HFFc6 (cell line): ENCODE measurements around the gene KCNMA1. TPM values are rescaled to one million over a fixed set of nuclear protein-coding genes. Genes with fewer than 3 reads are reported as not detected.
A peak's percentile ranks its signal among the peaks of the same experiment; 100 is the strongest.

Source experiments
- DNase-seq: peaks from one replicate; pipeline ENCODE4 v3.0.0-alpha.2; 2018
- H3K27ac Mint-ChIP-seq: 2 replicates; pipeline ENCODE4 v1.8.0; 2020; ENCODE audit warnings: mild to moderate bottlenecking, mixed read lengths
- H3K27me3 Mint-ChIP-seq: 2 replicates; pipeline ENCODE4 v1.8.0; 2021; ENCODE audit warnings: mild to moderate bottlenecking, moderate library complexity, mixed read lengths; ENCODE audit not compliant: insufficient read depth
- H3K36me3 Mint-ChIP-seq: 2 replicates; pipeline ENCODE4 v1.8.0; 2021; ENCODE audit warnings: low read depth, mixed read lengths
- H3K4me1 Mint-ChIP-seq: 2 replicates; pipeline ENCODE4 v1.8.0; 2020; ENCODE audit warnings: low read depth, mixed read lengths
- H3K4me3 Mint-ChIP-seq: 2 replicates; pipeline ENCODE4 v1.8.0; 2020; ENCODE audit warnings: mild to moderate bottlenecking, moderate library complexity, mixed read lengths
- H3K9me3 Mint-ChIP-seq: 2 replicates; pipeline ENCODE4 v1.8.0; 2020; ENCODE audit warnings: mild to moderate bottlenecking, mixed read lengths
- total RNA-seq, 6 experiments: library from RNA; stranded (reverse); fragmentation: NEBNext Ultra II Directional; extraction: Animal tissue kit (Norgen Biotek cat#: 25700); gene quantifications; 2 replicates in 1 of 6; 3 replicates in 5 of 6; pipeline ENCODE4 v1.2.3, GENCODE V29; 2021
- TF ChIP-seq, protein P1 (sequence below): fragments of 200-600 bp; sonication (generic); IDR thresholded peaks from 2 replicates; pipeline ENCODE4 v1.5.0; 2021; ENCODE audit warnings: antibody characterized with exemption, mild to moderate bottlenecking

KCNMA1 gene
- total RNA-seq, 6 experiments from 2014 or later: 87.1 to 191 (median 93.5) TPM

DNA sequence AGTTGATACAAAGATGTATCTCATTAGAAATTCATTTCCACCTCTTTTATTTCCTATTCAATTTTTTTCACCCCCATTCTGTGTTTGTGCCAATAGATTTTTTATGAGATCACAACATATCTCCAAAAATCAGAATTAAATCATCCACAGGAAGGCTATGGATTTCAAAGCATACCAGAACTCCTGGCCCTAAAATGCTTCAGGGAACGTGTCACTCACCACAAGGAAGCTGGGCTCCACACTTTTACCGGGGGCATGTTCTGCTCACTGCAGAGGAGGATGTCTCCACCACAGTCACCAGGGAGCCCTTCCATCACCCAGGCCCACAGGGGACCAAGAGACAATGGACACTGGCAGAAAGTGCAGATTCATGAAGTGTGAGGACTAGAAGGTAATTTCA is 456.8 kb downstream of the KCNMA1 start:
- peak overlapping the region; percentile 54 for H3K4me3 Mint-ChIP-seq
- H3K27me3 Mint-ChIP-seq: peaks cover 4% of the 10 kb centered on the region
- H3K36me3 Mint-ChIP-seq: peaks cover 10% of the 10 kb centered on the region
- no peaks in the 10 kb centered on the region for H3K9me3 Mint-ChIP-seq
- peak overlapping the region; percentile 96 for H3K27ac Mint-ChIP-seq
- H3K4me1 Mint-ChIP-seq: peaks cover 83% of the 10 kb centered on the region
- TF ChIP-seq, protein P1, sequence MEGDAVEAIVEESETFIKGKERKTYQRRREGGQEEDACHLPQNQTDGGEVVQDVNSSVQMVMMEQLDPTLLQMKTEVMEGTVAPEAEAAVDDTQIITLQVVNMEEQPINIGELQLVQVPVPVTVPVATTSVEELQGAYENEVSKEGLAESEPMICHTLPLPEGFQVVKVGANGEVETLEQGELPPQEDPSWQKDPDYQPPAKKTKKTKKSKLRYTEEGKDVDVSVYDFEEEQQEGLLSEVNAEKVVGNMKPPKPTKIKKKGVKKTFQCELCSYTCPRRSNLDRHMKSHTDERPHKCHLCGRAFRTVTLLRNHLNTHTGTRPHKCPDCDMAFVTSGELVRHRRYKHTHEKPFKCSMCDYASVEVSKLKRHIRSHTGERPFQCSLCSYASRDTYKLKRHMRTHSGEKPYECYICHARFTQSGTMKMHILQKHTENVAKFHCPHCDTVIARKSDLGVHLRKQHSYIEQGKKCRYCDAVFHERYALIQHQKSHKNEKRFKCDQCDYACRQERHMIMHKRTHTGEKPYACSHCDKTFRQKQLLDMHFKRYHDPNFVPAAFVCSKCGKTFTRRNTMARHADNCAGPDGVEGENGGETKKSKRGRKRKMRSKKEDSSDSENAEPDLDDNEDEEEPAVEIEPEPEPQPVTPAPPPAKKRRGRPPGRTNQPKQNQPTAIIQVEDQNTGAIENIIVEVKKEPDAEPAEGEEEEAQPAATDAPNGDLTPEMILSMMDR: no peak
- no peak for DNase-seq

DNA sequence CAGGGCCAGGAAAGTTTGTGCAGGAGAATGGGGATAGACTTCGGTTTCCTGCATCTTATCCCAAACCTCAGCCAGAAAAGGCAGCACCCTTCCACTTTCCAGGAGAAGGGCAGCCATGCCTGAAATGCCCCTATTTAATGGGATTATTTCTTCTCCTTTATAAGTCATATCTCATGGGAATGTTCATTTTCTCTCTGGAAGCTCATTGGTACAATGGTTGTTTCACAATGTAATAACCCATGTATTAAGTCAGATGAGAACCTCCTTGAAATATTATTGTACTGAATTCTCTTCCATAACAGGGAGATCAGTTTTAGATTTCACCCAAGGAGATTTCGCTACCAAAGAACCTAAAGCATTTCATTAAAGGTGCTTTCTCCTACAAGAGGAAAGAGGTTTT is 457.5 kb downstream of the KCNMA1 start:
- Mint-ChIP-seq H3K27me3 (peaks cover 4% of the 10 kb centered on the region), H3K4me1 (peaks cover 85% of the 10 kb centered on the region), H3K9me3 (no peaks in the 10 kb centered on the region), H3K36me3 (peaks cover 10% of the 10 kb centered on the region), H3K4me3 (no peak overlapping the region; the same call in 1 of the 2 replicates), H3K27ac (peak overlapping the region; percentile 96)
- TF ChIP-seq, protein P1: no peak
- DNase-seq: no peak

DNA sequence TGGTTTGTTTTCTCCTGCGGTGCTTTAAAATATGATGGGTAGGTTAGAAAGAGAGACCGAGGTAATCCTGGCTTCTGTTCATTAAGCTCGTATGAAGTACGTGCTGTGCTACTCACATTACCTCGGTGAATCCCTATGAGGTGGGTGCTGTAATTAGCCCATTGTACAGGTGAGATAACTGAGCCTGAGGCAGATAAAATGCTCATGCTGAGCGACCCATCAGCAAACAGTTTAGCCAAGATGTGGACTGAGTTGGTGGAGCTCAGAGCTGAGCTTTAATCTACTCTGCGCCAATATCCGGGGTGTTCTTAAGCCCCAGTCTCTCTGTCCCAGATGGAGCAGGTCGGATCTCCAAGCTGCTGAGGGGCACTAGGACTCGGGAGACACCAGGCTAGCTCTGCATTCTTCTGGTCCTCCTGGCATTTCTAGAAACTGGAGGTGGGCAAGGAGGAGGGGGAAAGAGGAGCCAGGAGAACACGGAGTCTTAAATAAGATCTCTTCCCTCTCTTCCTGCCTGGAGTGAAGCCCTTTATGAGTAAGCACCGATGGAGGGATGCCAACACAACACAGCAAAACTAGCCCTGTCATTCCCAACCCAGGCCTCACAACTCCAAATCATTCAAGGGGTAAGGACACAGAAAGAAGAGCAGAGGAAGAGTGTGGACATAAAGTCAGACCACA is 458.5 kb downstream of the KCNMA1 start:
- TF ChIP-seq, protein P1: no peak
- Mint-ChIP-seq H3K27ac (peak overlapping the region; percentile 96), H3K9me3 (no peaks in the 10 kb centered on the region), H3K4me1 (peaks cover 95% of the 10 kb centered on the region), H3K36me3 (peaks cover 10% of the 10 kb centered on the region), H3K27me3 (peaks cover 4% of the 10 kb centered on the region), H3K4me3 (peak overlapping the region; percentile 53)
- DNase-seq: peak; percentile 90

DNA sequence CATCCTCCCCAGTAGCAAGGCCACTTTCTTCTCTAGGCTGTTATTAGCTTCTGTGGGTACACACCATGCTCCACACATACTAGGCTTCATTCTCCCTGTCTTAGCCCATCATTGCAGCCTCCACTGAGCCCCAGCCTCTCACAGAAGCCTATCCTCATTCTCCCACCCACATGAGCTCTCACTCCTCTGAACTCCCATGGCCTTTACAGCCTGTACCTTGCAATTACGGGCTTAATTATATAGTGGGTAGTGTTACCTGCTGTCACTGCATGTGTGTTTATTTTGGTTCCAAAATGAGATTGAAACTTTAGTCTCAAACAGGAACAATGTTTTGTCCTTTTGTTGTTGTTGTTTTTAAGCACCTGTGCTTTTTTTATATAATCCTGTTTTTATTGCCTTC is 460.0 kb downstream of the KCNMA1 start:
- peaks cover 4% of the 10 kb centered on the region for H3K27me3 Mint-ChIP-seq
- H3K36me3 Mint-ChIP-seq: peaks cover 6% of the 10 kb centered on the region
- DNase-seq: no peak
- no peak overlapping the region; the same call in 1 of the 2 replicates for H3K4me3 Mint-ChIP-seq
- peaks cover 87% of the 10 kb centered on the region for H3K4me1 Mint-ChIP-seq
- TF ChIP-seq, protein P1: no peak
- H3K27ac Mint-ChIP-seq: peak overlapping the region; percentile 71
- H3K9me3 Mint-ChIP-seq: no peaks in the 10 kb centered on the region

DNA sequence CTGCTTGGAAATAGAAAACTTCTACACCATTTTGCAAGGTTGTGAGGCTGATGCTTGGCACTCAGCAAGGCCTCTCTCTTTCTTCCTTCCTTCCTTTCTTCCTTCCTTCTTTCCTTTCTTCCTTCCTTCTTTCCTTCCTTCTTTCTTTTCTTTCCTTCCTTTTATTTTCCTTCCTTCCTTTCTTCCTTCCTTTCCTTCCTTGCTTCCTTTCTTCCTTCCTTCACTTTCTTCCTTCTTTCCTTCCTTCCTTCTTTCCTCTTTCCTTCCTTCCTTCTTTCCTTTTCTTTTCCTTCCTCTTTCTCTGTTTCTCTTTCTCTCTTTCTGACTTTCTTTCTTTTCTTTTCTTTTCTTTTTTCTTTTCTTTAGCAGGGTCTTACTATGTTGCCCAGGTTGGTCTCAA is 460.4 kb downstream of the KCNMA1 start:
- Mint-ChIP-seq H3K36me3 (peaks cover 6% of the 10 kb centered on the region), H3K27ac (peak overlapping the region; percentile 71), H3K4me1 (peaks cover 83% of the 10 kb centered on the region), H3K4me3 (no peak overlapping the region; the same call in 1 of the 2 replicates), H3K9me3 (no peaks in the 10 kb centered on the region), H3K27me3 (peaks cover 4% of the 10 kb centered on the region)
- DNase-seq: no peak
- TF ChIP-seq, protein P1: no peak
